ENCODE measurements around the gene EGFL6. TPM values are rescaled to one million over a fixed set of nuclear protein-coding genes. Genes with fewer than 3 reads are reported as not detected.

Gene EGFL6
- polyA plus RNA-seq, 1 donor (not counting 4 experiments of a cell fraction or from before 2014, with no cell fraction given) = 0.38 TPM

DNA sequence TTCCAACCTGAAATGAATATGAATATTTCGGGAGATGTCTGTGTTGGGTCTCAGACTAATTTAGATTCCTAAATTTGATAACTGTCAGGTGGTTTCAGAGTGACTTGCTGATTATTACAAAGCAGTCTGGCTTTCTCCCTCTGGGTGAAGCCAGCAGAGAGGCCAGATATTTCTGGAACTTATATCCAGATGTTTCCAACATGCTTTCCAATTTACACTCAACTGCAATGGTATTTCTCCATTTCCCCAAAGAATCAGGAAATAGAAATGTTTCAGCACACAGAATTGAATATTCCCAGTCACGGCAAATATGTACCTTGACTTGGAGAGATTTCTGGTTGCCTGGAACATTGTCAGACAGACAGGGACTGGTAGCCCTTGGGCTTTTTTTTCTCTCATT lies 48.5 kb upstream of the EGFL6 start:
- H3K9me1 ChIP-seq (ENCODE audit: control insufficient read depth, extremely low read depth, insufficient read depth, low read length) = no peaks in the 10 kb centered on the region
- dilution Hi-C loops (cut with MboI; ENCODE audit: extremely low pct_ligation_motif_present, low sequenced_read_pairs) = no loop called here
- FAIRE-seq (no peak), DNase-seq (ENCODE audit: low read depth, low spot score) (no peak)
- H3K36me3 ChIP-seq (ENCODE audit: control insufficient read depth in 2 of 2, extremely low read depth in 1 of 2, insufficient read depth in 2 of 2, low read length in 2 of 2) = no peaks in the 10 kb centered on the region
- no peak overlapping the region for H3K27ac ChIP-seq (ENCODE audit: control insufficient read depth, insufficient read depth, low read length)
- TF ChIP-seq EZH2 (IDR thresholded peaks at IDR 0.05; ENCODE audit: low read length) = no peak
- TF ChIP-seq, protein P1, sequence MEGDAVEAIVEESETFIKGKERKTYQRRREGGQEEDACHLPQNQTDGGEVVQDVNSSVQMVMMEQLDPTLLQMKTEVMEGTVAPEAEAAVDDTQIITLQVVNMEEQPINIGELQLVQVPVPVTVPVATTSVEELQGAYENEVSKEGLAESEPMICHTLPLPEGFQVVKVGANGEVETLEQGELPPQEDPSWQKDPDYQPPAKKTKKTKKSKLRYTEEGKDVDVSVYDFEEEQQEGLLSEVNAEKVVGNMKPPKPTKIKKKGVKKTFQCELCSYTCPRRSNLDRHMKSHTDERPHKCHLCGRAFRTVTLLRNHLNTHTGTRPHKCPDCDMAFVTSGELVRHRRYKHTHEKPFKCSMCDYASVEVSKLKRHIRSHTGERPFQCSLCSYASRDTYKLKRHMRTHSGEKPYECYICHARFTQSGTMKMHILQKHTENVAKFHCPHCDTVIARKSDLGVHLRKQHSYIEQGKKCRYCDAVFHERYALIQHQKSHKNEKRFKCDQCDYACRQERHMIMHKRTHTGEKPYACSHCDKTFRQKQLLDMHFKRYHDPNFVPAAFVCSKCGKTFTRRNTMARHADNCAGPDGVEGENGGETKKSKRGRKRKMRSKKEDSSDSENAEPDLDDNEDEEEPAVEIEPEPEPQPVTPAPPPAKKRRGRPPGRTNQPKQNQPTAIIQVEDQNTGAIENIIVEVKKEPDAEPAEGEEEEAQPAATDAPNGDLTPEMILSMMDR (optimal IDR thresholded peaks at IDR 0.05 in 1 of 3, IDR thresholded peaks at IDR 0.05 in 1 of 3, conservative IDR thresholded peaks at IDR 0.05 in 1 of 3; ENCODE audit: extremely low read depth in 1 of 3, insufficient read depth in 2 of 3, low read length in 3 of 3) = no peak
- no peaks in the 10 kb centered on the region for H3K79me2 ChIP-seq (ENCODE audit: control insufficient read depth, insufficient read depth, low read length)
- no peak overlapping the region for H3K9ac ChIP-seq (ENCODE audit: control insufficient read depth, extremely low read depth, insufficient read depth, low read length)
- no peak overlapping the region for H3K4me3 ChIP-seq (ENCODE audit: control insufficient read depth in 2 of 3, extremely low read depth in 1 of 3, insufficient read depth in 2 of 3, low read depth in 1 of 3, low read length in 3 of 3)
- H3K4me2 ChIP-seq (ENCODE audit: control insufficient read depth, extremely low read depth, insufficient read depth, low read depth, low read length) = no peak overlapping the region
- no peaks in the 10 kb centered on the region for H3K4me1 ChIP-seq (ENCODE audit: control insufficient read depth, extremely low read depth, insufficient read depth, low read length)
- no peaks in the 10 kb centered on the region for H3K9me3 ChIP-seq (ENCODE audit: control insufficient read depth, low read depth, low read length)
- H2AFZ ChIP-seq (ENCODE audit: control insufficient read depth, low read length) = no peak overlapping the region
- H3K27me3 ChIP-seq (ENCODE audit: control insufficient read depth, extremely low read depth, insufficient read depth, low read length) = peaks cover 7% of the 10 kb centered on the region
- no peaks in the 10 kb centered on the region for H4K20me1 ChIP-seq (ENCODE audit: control insufficient read depth, extremely low read depth, insufficient read depth, low read length)

DNA sequence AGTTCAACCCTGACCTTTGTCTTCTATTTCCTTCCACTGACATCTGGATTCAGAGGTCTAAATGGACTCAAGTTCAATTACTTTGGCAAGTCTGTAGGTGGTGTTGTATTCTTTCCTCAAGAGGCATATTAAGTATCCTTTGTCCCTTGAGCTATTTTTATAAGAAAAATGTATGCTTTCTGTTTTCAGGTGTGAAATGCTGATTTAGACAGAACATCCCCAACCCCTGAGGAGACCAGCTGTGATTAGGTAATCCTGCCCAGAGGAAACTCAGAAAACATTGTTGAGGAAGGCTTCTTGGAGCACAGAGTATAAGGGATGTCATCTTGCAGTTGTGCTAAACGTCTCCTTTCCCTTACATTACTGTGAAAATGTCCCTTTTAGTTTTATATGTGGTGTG lies 46.6 kb upstream of the EGFL6 start:
- no peaks in the 10 kb centered on the region for H3K9me1 ChIP-seq (ENCODE audit: control insufficient read depth, extremely low read depth, insufficient read depth, low read length)
- no peaks in the 10 kb centered on the region for H4K20me1 ChIP-seq (ENCODE audit: control insufficient read depth, extremely low read depth, insufficient read depth, low read length)
- no peaks in the 10 kb centered on the region for H3K36me3 ChIP-seq (ENCODE audit: control insufficient read depth in 2 of 2, extremely low read depth in 1 of 2, insufficient read depth in 2 of 2, low read length in 2 of 2)
- H3K9ac ChIP-seq (ENCODE audit: control insufficient read depth, extremely low read depth, insufficient read depth, low read length) = no peak overlapping the region
- TF ChIP-seq, protein P1 (optimal IDR thresholded peaks at IDR 0.05 in 1 of 3, IDR thresholded peaks at IDR 0.05 in 1 of 3, conservative IDR thresholded peaks at IDR 0.05 in 1 of 3; ENCODE audit: extremely low read depth in 1 of 3, insufficient read depth in 2 of 3, low read length in 3 of 3) = no peak
- TF ChIP-seq EZH2 (IDR thresholded peaks at IDR 0.05; ENCODE audit: low read length) = no peak
- H3K9me3 ChIP-seq (ENCODE audit: control insufficient read depth, low read depth, low read length) = no peaks in the 10 kb centered on the region
- peaks cover 5% of the 10 kb centered on the region for H3K27me3 ChIP-seq (ENCODE audit: control insufficient read depth, extremely low read depth, insufficient read depth, low read length)
- no peak overlapping the region for H3K4me3 ChIP-seq (ENCODE audit: control insufficient read depth in 2 of 3, extremely low read depth in 1 of 3, insufficient read depth in 2 of 3, low read depth in 1 of 3, low read length in 3 of 3)
- dilution Hi-C loops (cut with MboI; ENCODE audit: extremely low pct_ligation_motif_present, low sequenced_read_pairs) = no loop called here
- FAIRE-seq = no peak
- DNase-seq (ENCODE audit: low read depth, low spot score) = no peak
- H3K27ac ChIP-seq (ENCODE audit: control insufficient read depth, insufficient read depth, low read length) = no peak overlapping the region
- H3K4me1 ChIP-seq (ENCODE audit: control insufficient read depth, extremely low read depth, insufficient read depth, low read length) = no peaks in the 10 kb centered on the region
- H2AFZ ChIP-seq (ENCODE audit: control insufficient read depth, low read length) = no peak overlapping the region
- no peaks in the 10 kb centered on the region for H3K79me2 ChIP-seq (ENCODE audit: control insufficient read depth, insufficient read depth, low read length)
- no peak overlapping the region for H3K4me2 ChIP-seq (ENCODE audit: control insufficient read depth, extremely low read depth, insufficient read depth, low read depth, low read length)

All from keratinocyte (primary cell).